NCI-H510A treated with DMSO at 0.1 percent for 48 hours (cell line): ENCODE measurements around the gene NPPC.
A peak's percentile ranks its signal among the peaks of the same experiment; 100 is the strongest.

ENCODE experiments used
- DNase-seq: peaks from one replicate; lab custom pipeline; 2025; lab: John Stamatoyannopoulos, UW

NPPC gene

GRCh38 chr2:231935207-231935524, 9.0 kb upstream of the NPPC start:
- DNase-seq: no peak

- no peak for DNase-seq
Measured at GRCh38 chr2:231934441-231935206, 8.4 kb upstream of the NPPC start.

- DNase-seq: no peak
Measured at GRCh38 chr2:231933916-231934401, 7.8 kb upstream of the NPPC start.

- DNase-seq: no peak
Measured at GRCh38 chr2:231932985-231933915, 7.1 kb upstream of the NPPC start.

GRCh38 chr2:231932711-231932970, 6.4 kb upstream of the NPPC start:
- no peak for DNase-seq

- DNase-seq: no peak
Measured at GRCh38 chr2:231931481-231931915, 5.3 kb upstream of the NPPC start.

GRCh38 chr2:231930593-231931281, 4.5 kb upstream of the NPPC start:
- DNase-seq: no peak

- DNase-seq: no peak
Measured at GRCh38 chr2:231929961-231930592, 3.9 kb upstream of the NPPC start.

GRCh38 chr2:231928901-231929725, 2.9 kb upstream of the NPPC start:
- DNase-seq: no peak

GRCh38 chr2:231928481-231928880, 2.3 kb upstream of the NPPC start:
- no peak for DNase-seq

GRCh38 chr2:231927566-231927890, 1.3 kb upstream of the NPPC start:
- DNase-seq: no peak

GRCh38 chr2:231926761-231927565, 767 bp upstream of the NPPC start:
- peak; percentile 81 for DNase-seq

GRCh38 chr2:231925303-231926179, 655 bp downstream of the NPPC start:
- peak; percentile 91 for DNase-seq

GRCh38 chr2:231924889-231925275, 1.3 kb downstream of the NPPC start:
- DNase-seq: no peak

- no peak for DNase-seq
Measured at GRCh38 chr2:231923951-231924888, 2.0 kb downstream of the NPPC start.

GRCh38 chr2:231923010-231923344, 3.2 kb downstream of the NPPC start:
- DNase-seq: peak; percentile 41

- no peak for DNase-seq
Measured at GRCh38 chr2:231922311-231923009, 3.7 kb downstream of the NPPC start.

GRCh38 chr2:231920795-231921194, 5.4 kb downstream of the NPPC start:
- peak; percentile 40 for DNase-seq
